Measurements from ENCODE around the gene COL4A2. TPM values are rescaled to one million over a fixed set of nuclear protein-coding genes. Genes with fewer than 3 reads are reported as not detected.

Gene COL4A2
- polyA plus RNA-seq, 2 of the 4 experiments (the other 2 are of a cell fraction): 46.9 to 119 TPM

DNA sequence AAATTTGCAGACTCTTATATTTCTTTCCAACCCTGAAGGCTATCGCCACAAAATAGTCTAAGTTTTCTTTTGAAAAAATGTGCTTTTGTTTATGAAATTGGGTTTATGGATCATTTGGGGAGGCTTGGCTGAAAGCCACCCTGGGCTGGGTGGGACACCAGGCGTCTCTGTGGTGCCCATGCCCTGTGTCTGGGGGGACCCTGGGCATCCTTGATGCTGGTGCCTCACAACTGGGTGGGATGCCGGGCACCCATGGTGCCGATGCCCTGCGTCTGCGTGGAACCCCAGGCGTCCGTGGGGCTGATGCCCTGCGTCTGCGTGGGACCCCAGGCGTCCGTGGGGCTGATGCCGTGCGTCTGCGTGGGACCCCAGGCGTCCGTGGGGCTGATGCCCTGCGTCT, 149.5 kb downstream of the COL4A2 start:
- FAIRE-seq (no peak), ATAC-seq (no peak), DNase-seq (ENCODE audit: low read depth in 1 of 2, low spot score in 1 of 2) (no peak)
- ChIA-PET CTCF (interaction anchor here (0.7 to 1.8 kb wide), 18 partner anchors 9 to 458 kb away, joined by 3 to 18 read pairs (median 4); partner anchors contain the start of genes ANKRD10 and RAB20), POLR2A (interaction anchor here (1.2 kb wide), 1 partner anchor 105 kb away, joined by 5 read pairs; the partner anchor contains the start of gene RAB20)
- H3K27ac ChIP-seq: peak overlapping the region; percentile 62 to 80; a peak in 5 of 6 replicates
- no peak for TF ChIP-seq KDM1A (IDR thresholded peaks at IDR 0.05; ENCODE audit: low read depth)
- no peak for TF ChIP-seq SREBF2 (IDR thresholded peaks at IDR 0.05)
- no peak for TF ChIP-seq MYC (IDR thresholded peaks at IDR 0.05; ENCODE audit: borderline replicate concordance, low read length)
- TF ChIP-seq, protein P1, sequence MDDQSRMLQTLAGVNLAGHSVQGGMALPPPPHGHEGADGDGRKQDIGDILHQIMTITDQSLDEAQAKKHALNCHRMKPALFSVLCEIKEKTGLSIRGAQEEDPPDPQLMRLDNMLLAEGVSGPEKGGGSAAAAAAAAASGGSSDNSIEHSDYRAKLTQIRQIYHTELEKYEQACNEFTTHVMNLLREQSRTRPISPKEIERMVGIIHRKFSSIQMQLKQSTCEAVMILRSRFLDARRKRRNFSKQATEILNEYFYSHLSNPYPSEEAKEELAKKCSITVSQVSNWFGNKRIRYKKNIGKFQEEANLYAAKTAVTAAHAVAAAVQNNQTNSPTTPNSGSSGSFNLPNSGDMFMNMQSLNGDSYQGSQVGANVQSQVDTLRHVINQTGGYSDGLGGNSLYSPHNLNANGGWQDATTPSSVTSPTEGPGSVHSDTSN (IDR thresholded peaks at IDR 0.05): no peak
- no peak for TF ChIP-seq HOXB13 (CRISPR knock-in tag; IDR thresholded peaks at IDR 0.05; ENCODE audit: low read depth)
- no peak for TF ChIP-seq TFCP2L1 (CRISPR knock-in tag; IDR thresholded peaks at IDR 0.05)
- no peak for TF ChIP-seq ZFP36 (IDR thresholded peaks at IDR 0.05; ENCODE audit: borderline replicate concordance, partially characterized antibody)
- no peak for TF ChIP-seq POLR2A (IDR thresholded peaks at IDR 0.05; ENCODE audit: low read length)
- TF ChIP-seq PHF8 (IDR thresholded peaks at IDR 0.05; ENCODE audit: borderline replicate concordance, low read depth): no peak
- TF ChIP-seq, protein P2, sequence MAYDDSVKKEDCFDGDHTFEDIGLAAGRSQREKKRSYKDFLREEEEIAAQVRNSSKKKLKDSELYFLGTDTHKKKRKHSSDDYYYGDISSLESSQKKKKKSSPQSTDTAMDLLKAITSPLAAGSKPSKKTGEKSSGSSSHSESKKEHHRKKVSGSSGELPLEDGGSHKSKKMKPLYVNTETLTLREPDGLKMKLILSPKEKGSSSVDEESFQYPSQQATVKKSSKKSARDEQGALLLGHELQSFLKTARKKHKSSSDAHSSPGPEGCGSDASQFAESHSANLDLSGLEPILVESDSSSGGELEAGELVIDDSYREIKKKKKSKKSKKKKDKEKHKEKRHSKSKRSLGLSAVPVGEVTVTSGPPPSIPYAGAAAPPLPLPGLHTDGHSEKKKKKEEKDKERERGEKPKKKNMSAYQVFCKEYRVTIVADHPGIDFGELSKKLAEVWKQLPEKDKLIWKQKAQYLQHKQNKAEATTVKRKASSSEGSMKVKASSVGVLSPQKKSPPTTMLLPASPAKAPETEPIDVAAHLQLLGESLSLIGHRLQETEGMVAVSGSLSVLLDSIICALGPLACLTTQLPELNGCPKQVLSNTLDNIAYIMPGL (CRISPR knock-in tag; IDR thresholded peaks at IDR 0.05; ENCODE audit: borderline replicate concordance): no peak
- TF ChIP-seq, protein P3, sequence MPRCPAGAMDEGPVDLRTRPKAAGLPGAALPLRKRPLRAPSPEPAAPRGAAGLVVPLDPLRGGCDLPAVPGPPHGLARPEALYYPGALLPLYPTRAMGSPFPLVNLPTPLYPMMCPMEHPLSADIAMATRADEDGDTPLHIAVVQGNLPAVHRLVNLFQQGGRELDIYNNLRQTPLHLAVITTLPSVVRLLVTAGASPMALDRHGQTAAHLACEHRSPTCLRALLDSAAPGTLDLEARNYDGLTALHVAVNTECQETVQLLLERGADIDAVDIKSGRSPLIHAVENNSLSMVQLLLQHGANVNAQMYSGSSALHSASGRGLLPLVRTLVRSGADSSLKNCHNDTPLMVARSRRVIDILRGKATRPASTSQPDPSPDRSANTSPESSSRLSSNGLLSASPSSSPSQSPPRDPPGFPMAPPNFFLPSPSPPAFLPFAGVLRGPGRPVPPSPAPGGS (IDR thresholded peaks at IDR 0.05): no peak
- no peak for TF ChIP-seq MAFK (IDR thresholded peaks at IDR 0.05; ENCODE audit: partially characterized antibody)
- TF ChIP-seq RARB (CRISPR knock-in tag; IDR thresholded peaks at IDR 0.05): no peak
- no peak for TF ChIP-seq ZSCAN20 (CRISPR knock-in tag; IDR thresholded peaks at IDR 0.05)
- no peak for TF ChIP-seq CHD2 (IDR thresholded peaks at IDR 0.05; ENCODE audit: low read length, partially characterized antibody)
- TF ChIP-seq, protein P4, sequence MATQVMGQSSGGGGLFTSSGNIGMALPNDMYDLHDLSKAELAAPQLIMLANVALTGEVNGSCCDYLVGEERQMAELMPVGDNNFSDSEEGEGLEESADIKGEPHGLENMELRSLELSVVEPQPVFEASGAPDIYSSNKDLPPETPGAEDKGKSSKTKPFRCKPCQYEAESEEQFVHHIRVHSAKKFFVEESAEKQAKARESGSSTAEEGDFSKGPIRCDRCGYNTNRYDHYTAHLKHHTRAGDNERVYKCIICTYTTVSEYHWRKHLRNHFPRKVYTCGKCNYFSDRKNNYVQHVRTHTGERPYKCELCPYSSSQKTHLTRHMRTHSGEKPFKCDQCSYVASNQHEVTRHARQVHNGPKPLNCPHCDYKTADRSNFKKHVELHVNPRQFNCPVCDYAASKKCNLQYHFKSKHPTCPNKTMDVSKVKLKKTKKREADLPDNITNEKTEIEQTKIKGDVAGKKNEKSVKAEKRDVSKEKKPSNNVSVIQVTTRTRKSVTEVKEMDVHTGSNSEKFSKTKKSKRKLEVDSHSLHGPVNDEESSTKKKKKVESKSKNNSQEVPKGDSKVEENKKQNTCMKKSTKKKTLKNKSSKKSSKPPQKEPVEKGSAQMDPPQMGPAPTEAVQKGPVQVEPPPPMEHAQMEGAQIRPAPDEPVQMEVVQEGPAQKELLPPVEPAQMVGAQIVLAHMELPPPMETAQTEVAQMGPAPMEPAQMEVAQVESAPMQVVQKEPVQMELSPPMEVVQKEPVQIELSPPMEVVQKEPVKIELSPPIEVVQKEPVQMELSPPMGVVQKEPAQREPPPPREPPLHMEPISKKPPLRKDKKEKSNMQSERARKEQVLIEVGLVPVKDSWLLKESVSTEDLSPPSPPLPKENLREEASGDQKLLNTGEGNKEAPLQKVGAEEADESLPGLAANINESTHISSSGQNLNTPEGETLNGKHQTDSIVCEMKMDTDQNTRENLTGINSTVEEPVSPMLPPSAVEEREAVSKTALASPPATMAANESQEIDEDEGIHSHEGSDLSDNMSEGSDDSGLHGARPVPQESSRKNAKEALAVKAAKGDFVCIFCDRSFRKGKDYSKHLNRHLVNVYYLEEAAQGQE (IDR thresholded peaks at IDR 0.05): no peak
- no peak for TF ChIP-seq RFX5 (IDR thresholded peaks at IDR 0.05)
- TF ChIP-seq EP300 (IDR thresholded peaks at IDR 0.05): no peak
- H3K9me3 ChIP-seq: no peaks in the 10 kb centered on the region
- peak overlapping the region; percentile 60; the same call in 2 of the 3 replicates for H3K4me2 ChIP-seq
- no peak overlapping the region for H3K4me3 ChIP-seq
- H3K4me1 ChIP-seq: 0 out of 3 replicates have a peak, but pooled peaks cover 4% of the 10 kb centered on the region
- 96% methylated on average over 9 of the region's 18 CpGs for WGBS (ENCODE audit: missing lambda C conversion rate)

DNA sequence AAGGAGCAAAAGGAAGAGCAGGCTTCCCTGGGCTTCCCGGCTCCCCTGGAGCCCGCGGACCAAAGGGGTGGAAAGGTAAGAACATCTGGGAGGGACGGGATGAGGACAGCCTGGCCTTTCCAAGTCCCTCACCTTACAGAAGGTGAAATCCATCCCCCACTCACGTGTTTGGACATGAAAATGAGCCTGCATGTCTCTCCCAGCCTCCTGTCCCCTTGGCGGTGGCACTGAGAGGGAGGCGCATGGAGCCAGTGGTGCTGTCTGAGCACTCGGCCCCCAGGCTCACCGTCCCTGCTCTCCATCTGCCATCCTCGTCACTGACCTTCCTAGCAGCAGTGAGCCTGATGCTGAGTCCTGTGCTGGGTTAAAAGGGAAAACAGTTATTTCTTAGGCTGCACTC, 150.3 kb downstream of the COL4A2 start:
- ChIA-PET POLR2A (no interaction called here), CTCF (interaction anchor here (1.4 kb wide), 1 partner anchor 31 kb away, joined by 3 read pairs; no protein-coding TSS in a partner anchor)
- Histone ChIP-seq H3K9me3 (no peaks in the 10 kb centered on the region), H3K4me3 (no peak overlapping the region), H3K4me1 (0 out of 3 replicates have a peak, but pooled peaks cover 4% of the 10 kb centered on the region), H3K4me2 (no peak overlapping the region), H3K27ac (no peak overlapping the region)
- no peak for FAIRE-seq
- ATAC-seq: no peak
- WGBS (ENCODE audit: missing lambda C conversion rate): 97% methylated on average over 10 of the region's 10 CpGs
- TF ChIP-seq FOXS1 (CRISPR knock-in tag; IDR thresholded peaks at IDR 0.05) (no peak), CBX8 (IDR thresholded peaks at IDR 0.05) (no peak), POLR2A (IDR thresholded peaks at IDR 0.05; ENCODE audit: low read length) (no peak), MAFK (IDR thresholded peaks at IDR 0.05; ENCODE audit: partially characterized antibody) (no peak), CHD4 (IDR thresholded peaks at IDR 0.05; ENCODE audit: borderline replicate concordance) (no peak), ESRRA (IDR thresholded peaks at IDR 0.05; ENCODE audit: borderline replicate concordance, low read length) (no peak)
- TF ChIP-seq, protein P5, sequence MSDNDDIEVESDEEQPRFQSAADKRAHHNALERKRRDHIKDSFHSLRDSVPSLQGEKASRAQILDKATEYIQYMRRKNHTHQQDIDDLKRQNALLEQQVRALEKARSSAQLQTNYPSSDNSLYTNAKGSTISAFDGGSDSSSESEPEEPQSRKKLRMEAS (IDR thresholded peaks at IDR 0.05): no peak
- TF ChIP-seq, protein P6, sequence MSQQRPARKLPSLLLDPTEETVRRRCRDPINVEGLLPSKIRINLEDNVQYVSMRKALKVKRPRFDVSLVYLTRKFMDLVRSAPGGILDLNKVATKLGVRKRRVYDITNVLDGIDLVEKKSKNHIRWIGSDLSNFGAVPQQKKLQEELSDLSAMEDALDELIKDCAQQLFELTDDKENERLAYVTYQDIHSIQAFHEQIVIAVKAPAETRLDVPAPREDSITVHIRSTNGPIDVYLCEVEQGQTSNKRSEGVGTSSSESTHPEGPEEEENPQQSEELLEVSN (IDR thresholded peaks at IDR 0.05; ENCODE audit: borderline replicate concordance, low read depth): no peak
- TF ChIP-seq, protein P7, sequence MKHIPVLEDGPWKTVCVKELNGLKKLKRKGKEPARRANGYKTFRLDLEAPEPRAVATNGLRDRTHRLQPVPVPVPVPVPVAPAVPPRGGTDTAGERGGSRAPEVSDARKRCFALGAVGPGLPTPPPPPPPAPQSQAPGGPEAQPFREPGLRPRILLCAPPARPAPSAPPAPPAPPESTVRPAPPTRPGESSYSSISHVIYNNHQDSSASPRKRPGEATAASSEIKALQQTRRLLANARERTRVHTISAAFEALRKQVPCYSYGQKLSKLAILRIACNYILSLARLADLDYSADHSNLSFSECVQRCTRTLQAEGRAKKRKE (CRISPR knock-in tag; IDR thresholded peaks at IDR 0.05; ENCODE audit: low read depth): no peak
- no peak for DNase-seq (ENCODE audit: low read depth in 1 of 2, low spot score in 1 of 2)
